ENCODE results near the gene KRTAP2-4. TPM values are rescaled to one million over a fixed set of nuclear protein-coding genes. Genes with fewer than 3 reads are reported as not detected.

The KRTAP2-4 gene, protein sequence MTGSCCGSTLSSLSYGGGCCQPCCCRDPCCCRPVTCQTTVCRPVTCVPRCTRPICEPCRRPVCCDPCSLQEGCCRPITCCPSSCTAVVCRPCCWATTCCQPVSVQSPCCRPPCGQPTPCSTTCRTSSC
- total RNA-seq = not detected

DNA sequence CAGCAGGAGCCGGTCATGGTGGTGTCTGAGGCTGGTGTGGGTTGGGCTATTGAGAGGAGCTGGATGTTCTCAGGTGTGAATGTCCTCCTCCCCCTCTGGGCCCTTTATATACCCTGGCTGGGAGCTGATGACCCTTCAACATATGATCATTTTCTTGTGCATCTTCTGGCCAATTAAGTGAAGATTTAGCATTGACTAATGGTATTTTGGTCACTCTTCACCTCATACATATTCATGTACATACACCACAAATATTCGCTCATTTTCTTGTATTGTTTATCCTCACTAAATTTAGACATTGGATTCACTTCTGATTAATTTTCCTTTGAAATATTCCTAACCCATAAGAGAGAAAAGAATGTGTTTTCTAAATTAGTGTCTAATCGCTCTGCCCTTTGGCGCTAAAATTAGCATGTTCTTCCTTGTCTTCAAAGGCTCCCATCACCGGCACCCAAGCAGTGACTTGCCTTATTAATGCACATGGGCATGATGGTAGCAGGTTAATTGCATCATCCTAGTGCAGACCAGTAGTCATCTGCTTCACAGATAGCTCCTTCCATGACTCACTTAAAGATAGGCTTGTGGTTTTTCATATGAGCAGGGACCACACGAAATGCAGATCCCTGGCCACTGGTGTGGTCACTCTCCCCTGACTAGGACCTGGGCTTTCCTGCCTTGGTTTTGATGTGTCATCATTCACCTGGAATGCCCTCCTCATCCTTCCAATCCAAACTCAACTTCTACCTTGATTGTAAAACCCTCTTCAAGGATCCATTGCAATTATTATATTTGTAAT, at the start of gene KRTAP2-4:
Gene KRTAP2-4 (minus strand): TSS at position 51 of the 796 bp plus-strand sequence. CDS start 34 bp downstream, at position 17.

DNA sequence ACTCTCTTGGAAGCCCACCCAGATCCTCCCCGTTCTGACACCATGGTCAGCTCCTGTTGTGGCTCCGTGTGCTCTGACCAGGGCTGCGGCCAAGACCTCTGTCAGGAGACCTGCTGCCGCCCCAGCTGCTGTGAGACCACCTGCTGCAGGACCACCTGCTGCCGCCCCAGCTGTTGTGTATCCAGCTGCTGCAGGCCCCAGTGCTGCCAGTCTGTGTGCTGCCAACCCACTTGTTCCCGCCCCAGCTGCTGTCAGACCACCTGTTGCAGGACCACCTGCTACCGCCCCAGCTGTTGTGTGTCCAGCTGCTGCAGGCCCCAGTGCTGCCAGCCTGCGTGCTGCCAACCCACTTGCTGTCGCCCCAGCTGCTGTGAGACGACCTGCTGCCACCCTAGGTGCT, 39.7 kb upstream of the KRTAP2-4 start, which contains the start of gene KRTAP4-9:
Gene KRTAP4-9 (plus strand): TSS at position 43 of the 400 bp plus-strand sequence. CDS start 0 bp downstream, at position 43.

GRCh38 chr17:41101586-41102259, 36.0 kb upstream of the KRTAP2-4 start, which contains the start of gene KRTAP4-16:
Gene KRTAP4-16, minus strand, starts transcription at chr17:41102209. Its CDS starts 0 bp downstream, at chr17:41102209.

DNA sequence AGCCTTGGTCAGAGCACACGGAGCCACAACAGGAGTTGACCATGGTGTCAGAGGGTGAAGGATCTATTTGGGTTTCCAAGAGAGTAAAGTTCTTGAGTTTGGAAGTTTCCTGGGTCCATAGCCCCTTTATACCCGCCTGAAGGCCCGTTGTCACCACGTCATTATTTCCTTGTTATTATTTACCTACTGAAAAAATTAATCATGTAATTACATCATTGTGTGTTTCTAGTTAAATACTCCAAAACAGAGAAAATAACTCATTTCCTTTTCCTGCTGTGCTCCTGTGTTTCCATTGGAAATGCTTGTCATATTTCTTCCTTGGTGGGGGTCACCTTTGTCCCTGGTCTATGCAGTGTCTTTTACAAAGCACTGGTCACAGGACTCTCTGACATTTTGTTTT, 32.4 kb upstream of the KRTAP2-4 start, which contains the start of gene KRTAP4-8:
Gene KRTAP4-8 (minus strand): TSS at position 101 of the 400 bp plus-strand sequence. CDS start 58 bp downstream, at position 43.

DNA sequence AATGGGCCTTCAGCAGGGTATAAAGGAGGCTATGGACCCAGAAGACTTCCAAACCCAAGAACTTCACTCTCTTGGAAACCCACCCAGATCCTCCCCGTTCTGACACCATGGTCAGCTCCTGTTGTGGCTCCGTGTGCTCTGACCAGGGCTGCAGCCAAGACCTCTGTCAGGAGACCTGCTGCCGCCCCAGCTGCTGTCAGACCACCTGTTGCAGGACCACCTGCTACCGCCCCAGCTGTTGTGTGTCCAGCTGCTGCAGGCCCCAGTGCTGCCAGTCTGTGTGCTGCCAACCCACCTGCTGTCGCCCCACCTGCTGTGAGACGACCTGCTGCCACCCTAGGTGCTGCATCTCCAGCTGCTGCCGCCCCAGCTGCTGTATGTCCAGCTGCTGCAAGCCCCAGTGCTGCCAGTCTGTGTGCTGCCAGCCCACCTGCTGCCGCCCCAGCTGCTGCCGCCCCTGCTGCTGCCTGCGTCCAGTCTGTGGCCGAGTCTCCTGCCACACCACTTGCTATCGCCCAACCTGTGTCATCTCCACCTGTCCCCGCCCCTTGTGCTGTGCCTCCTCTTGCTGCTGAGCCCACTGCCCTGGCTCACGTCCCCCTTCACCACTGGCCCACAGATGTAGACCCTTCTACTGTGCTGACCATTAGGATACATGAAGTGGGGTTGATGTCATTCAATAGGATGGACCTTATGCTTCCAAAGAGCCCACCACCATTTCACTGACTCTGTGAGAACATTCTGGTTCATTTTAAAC, 18.6 kb upstream of the KRTAP2-4 start, which contains the start of gene KRTAP4-7:
Gene KRTAP4-7 (plus strand): TSS at position 51 of the 757 bp plus-strand sequence. CDS start 57 bp downstream, at position 108.

GRCh38 chr17:41060052-41060604, 5.6 kb downstream of the KRTAP2-4 start, which contains the start of gene KRTAP2-3:
Gene KRTAP2-3, minus strand, starts transcription at chr17:41060114. Its CDS starts 64 bp downstream, at chr17:41060050.

GRCh38 chr17:41055130-41055529, 10.5 kb downstream of the KRTAP2-4 start, which contains the start of gene KRTAP2-2:
Gene KRTAP2-2, minus strand, starts transcription at chr17:41055230. Its CDS starts 19 bp downstream, at chr17:41055211.

DNA sequence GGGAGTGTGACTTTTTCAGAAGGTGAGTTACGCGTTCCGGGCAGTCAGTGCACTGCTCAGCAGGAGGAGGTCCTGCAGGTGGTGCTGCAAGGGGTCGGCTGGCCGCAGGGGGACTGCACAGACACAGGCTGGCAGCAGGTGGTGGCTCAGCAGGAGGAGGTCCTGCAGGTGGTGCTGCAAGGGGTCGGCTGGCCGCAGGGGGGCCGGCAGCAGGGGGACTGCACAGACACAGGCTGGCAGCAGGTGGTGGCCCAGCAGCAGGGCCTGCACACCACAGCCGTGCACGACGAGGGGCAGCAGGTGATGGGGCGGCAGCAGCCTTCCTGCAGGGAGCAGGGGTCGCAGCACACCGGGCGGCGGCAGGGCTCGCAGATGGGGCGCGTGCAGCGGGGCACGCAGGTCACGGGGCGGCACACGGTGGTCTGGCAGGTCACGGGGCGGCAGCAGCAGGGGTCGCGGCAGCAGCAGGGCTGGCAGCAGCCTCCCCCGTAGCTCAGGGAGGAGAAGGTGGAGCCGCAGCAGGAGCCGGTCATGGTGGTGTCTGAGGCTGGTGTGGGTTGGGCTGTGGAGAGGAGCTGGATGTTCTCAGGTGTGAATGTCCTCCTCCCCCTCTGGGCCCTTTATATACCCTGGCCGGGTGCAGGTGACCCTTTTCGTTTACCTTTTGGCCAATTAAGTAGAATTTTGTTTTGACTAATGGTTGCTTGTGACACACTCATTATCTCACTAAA, 18.8 kb downstream of the KRTAP2-4 start, which contains the start of gene KRTAP2-1:
Gene KRTAP2-1 (minus strand): TSS at position 582 of the 731 bp plus-strand sequence. CDS start 49 bp downstream, at position 533.

GRCh38 chr17:41040783-41041571, 24.7 kb downstream of the KRTAP2-4 start, which contains the start of gene KRTAP1-1:
Gene KRTAP1-1, minus strand, starts transcription at chr17:41041450. Its CDS starts 53 bp downstream, at chr17:41041397.

GRCh38 chr17:41034346-41034935, 31.2 kb downstream of the KRTAP2-4 start, which contains the start of gene KRTAP1-3:
Gene KRTAP1-3, minus strand, starts transcription at chr17:41034874. Its CDS starts 53 bp downstream, at chr17:41034821.

GRCh38 chr17:41029633-41030245, 35.9 kb downstream of the KRTAP2-4 start, which contains the start of gene KRTAP1-4:
Gene KRTAP1-4, minus strand, starts transcription at chr17:41030195. Its CDS starts 117 bp downstream, at chr17:41030078.

GRCh38 chr17:41026715-41027471, 38.8 kb downstream of the KRTAP2-4 start, which contains the start of gene KRTAP1-5:
Gene KRTAP1-5, minus strand, starts transcription at chr17:41027208. Its CDS starts 53 bp downstream, at chr17:41027155.

Other genes with a start within 250 kb of the KRTAP2-4 start
- gene KRT10, start 243.3 kb downstream of the KRTAP2-4 start, total RNA-seq = 2.8 TPM
- not detected for gene KRT12, start 198.7 kb downstream of the KRTAP2-4 start, total RNA-seq
- not detected for gene KRT20, start 180.6 kb downstream of the KRTAP2-4 start, total RNA-seq
- gene KRT23, start 128.2 kb downstream of the KRTAP2-4 start, total RNA-seq = 0.46 TPM
- not detected for gene KRT39, start 98.9 kb downstream of the KRTAP2-4 start, total RNA-seq
- gene KRT40, start 81.6 kb downstream of the KRTAP2-4 start, total RNA-seq = not detected
- gene KRTAP3-3, start 71.7 kb downstream of the KRTAP2-4 start, total RNA-seq = not detected
- not detected for gene KRTAP3-2, start 66.0 kb downstream of the KRTAP2-4 start, total RNA-seq
- not detected for gene KRTAP3-1, start 56.8 kb downstream of the KRTAP2-4 start, total RNA-seq
- not detected for gene KRTAP1-5, start 38.7 kb downstream of the KRTAP2-4 start, total RNA-seq
- not detected for gene KRTAP1-4, start 35.7 kb downstream of the KRTAP2-4 start, total RNA-seq
- not detected for gene KRTAP1-3, start 31.0 kb downstream of the KRTAP2-4 start, total RNA-seq
- not detected for gene KRTAP1-1, start 24.4 kb downstream of the KRTAP2-4 start, total RNA-seq
- gene KRTAP2-1, start 18.6 kb downstream of the KRTAP2-4 start, total RNA-seq = not detected
- gene KRTAP2-2, start 10.6 kb downstream of the KRTAP2-4 start, total RNA-seq = not detected
- not detected for gene KRTAP2-3, start 5.8 kb downstream of the KRTAP2-4 start, total RNA-seq
- not detected for gene KRTAP4-7, start 18.3 kb upstream of the KRTAP2-4 start, total RNA-seq
- not detected for gene KRTAP4-8, start 32.3 kb upstream of the KRTAP2-4 start, total RNA-seq
- not detected for gene KRTAP4-16, start 36.3 kb upstream of the KRTAP2-4 start, total RNA-seq
- gene KRTAP4-9, start 39.5 kb upstream of the KRTAP2-4 start, total RNA-seq = not detected
- gene KRTAP4-11, start 52.5 kb upstream of the KRTAP2-4 start, total RNA-seq = not detected
- gene KRTAP4-12, start 58.3 kb upstream of the KRTAP2-4 start, total RNA-seq = not detected
- not detected for gene KRTAP4-6, start 74.7 kb upstream of the KRTAP2-4 start, total RNA-seq
- gene KRTAP4-5, start 83.9 kb upstream of the KRTAP2-4 start, total RNA-seq = not detected
- gene KRTAP4-4, start 94.9 kb upstream of the KRTAP2-4 start, total RNA-seq = not detected
- not detected for gene KRTAP4-3, start 102.3 kb upstream of the KRTAP2-4 start, total RNA-seq
- gene KRTAP4-2, start 112.3 kb upstream of the KRTAP2-4 start, total RNA-seq = not detected
- not detected for gene KRTAP4-1, start 119.0 kb upstream of the KRTAP2-4 start, total RNA-seq
- gene KRTAP9-1, start 124.0 kb upstream of the KRTAP2-4 start, total RNA-seq = not detected
- not detected for gene KRTAP9-2, start 160.8 kb upstream of the KRTAP2-4 start, total RNA-seq
- gene KRTAP9-3, start 166.6 kb upstream of the KRTAP2-4 start, total RNA-seq = not detected
- gene KRTAP9-8, start 172.1 kb upstream of the KRTAP2-4 start, total RNA-seq = not detected
- gene KRTAP9-4, start 183.8 kb upstream of the KRTAP2-4 start, total RNA-seq = not detected
- gene KRTAP9-9, start 189.5 kb upstream of the KRTAP2-4 start, total RNA-seq = not detected
- not detected for gene KRTAP9-6, start 199.5 kb upstream of the KRTAP2-4 start, total RNA-seq
- not detected for gene KRTAP9-7, start 209.8 kb upstream of the KRTAP2-4 start, total RNA-seq
- not detected for gene KRTAP29-1, start 237.0 kb upstream of the KRTAP2-4 start, total RNA-seq
- gene KRTAP16-1, start 243.4 kb upstream of the KRTAP2-4 start, total RNA-seq = not detected
- gene KRTAP17-1, start 249.8 kb upstream of the KRTAP2-4 start, total RNA-seq = not detected